Measurements from ENCODE around the gene ATG9B.

Gene ATG9B

GRCh38 chr7:151064993-151065392, 40.7 kb upstream of the ATG9B start:
- Histone ChIP-seq H3K4me3 (ENCODE audit: severe bottlenecking) (no peak overlapping the region), H3K36me3 (ENCODE audit: low read depth) (peaks cover 54% of the 10 kb centered on the region), H3K4me1 (ENCODE audit: insufficient read depth, poor library complexity, severe bottlenecking) (peaks cover 24% of the 10 kb centered on the region), H3K27ac (ENCODE audit: poor library complexity, severe bottlenecking) (no peak overlapping the region), H3K9me3 (ENCODE audit: severe bottlenecking) (no peaks in the 10 kb centered on the region), H3K27me3 (ENCODE audit: insufficient read depth, poor library complexity, severe bottlenecking) (no peaks in the 10 kb centered on the region)
- no peak for ATAC-seq (ENCODE audit: low read depth)
- DNase-seq (ENCODE audit: low spot score) = no peak
- TF ChIP-seq CTCF (IDR thresholded peaks at IDR 0.05; ENCODE audit: poor library complexity, severe bottlenecking) = no peak

GRCh38 chr7:151064454-151064853, 40.2 kb upstream of the ATG9B start:
- no peak for TF ChIP-seq CTCF (IDR thresholded peaks at IDR 0.05; ENCODE audit: poor library complexity, severe bottlenecking)
- no peak overlapping the region for H3K4me3 ChIP-seq (ENCODE audit: severe bottlenecking)
- H3K27me3 ChIP-seq (ENCODE audit: insufficient read depth, poor library complexity, severe bottlenecking) = no peaks in the 10 kb centered on the region
- no peaks in the 10 kb centered on the region for H3K9me3 ChIP-seq (ENCODE audit: severe bottlenecking)
- peaks cover 49% of the 10 kb centered on the region for H3K36me3 ChIP-seq (ENCODE audit: low read depth)
- no peak overlapping the region for H3K27ac ChIP-seq (ENCODE audit: poor library complexity, severe bottlenecking)
- H3K4me1 ChIP-seq (ENCODE audit: insufficient read depth, poor library complexity, severe bottlenecking) = peaks cover 24% of the 10 kb centered on the region
- no peak for ATAC-seq (ENCODE audit: low read depth)
- DNase-seq (ENCODE audit: low spot score) = no peak

GRCh38 chr7:151063212-151063561, 38.9 kb upstream of the ATG9B start:
- no peak for DNase-seq (ENCODE audit: low spot score)
- no peak for TF ChIP-seq CTCF (IDR thresholded peaks at IDR 0.05; ENCODE audit: poor library complexity, severe bottlenecking)
- Histone ChIP-seq H3K27ac (ENCODE audit: poor library complexity, severe bottlenecking) (peak overlapping the region; percentile 86), H3K36me3 (ENCODE audit: low read depth) (peaks cover 39% of the 10 kb centered on the region), H3K4me1 (ENCODE audit: insufficient read depth, poor library complexity, severe bottlenecking) (peaks cover 28% of the 10 kb centered on the region), H3K4me3 (ENCODE audit: severe bottlenecking) (no peak overlapping the region), H3K27me3 (ENCODE audit: insufficient read depth, poor library complexity, severe bottlenecking) (no peaks in the 10 kb centered on the region), H3K9me3 (ENCODE audit: severe bottlenecking) (no peaks in the 10 kb centered on the region)
- peak; percentile 3; the same call in 1 of the 3 replicates for ATAC-seq (ENCODE audit: low read depth)

- Histone ChIP-seq H3K27me3 (ENCODE audit: insufficient read depth, poor library complexity, severe bottlenecking) (no peaks in the 10 kb centered on the region), H3K27ac (ENCODE audit: poor library complexity, severe bottlenecking) (peak overlapping the region; percentile 86), H3K9me3 (ENCODE audit: severe bottlenecking) (no peaks in the 10 kb centered on the region), H3K4me3 (ENCODE audit: severe bottlenecking) (peak overlapping the region; percentile 18), H3K4me1 (ENCODE audit: insufficient read depth, poor library complexity, severe bottlenecking) (peaks cover 28% of the 10 kb centered on the region), H3K36me3 (ENCODE audit: low read depth) (peaks cover 34% of the 10 kb centered on the region)
- ATAC-seq (ENCODE audit: low read depth) = peak; percentile 30
- TF ChIP-seq CTCF (IDR thresholded peaks at IDR 0.05; ENCODE audit: poor library complexity, severe bottlenecking) = no peak
- no peak for DNase-seq (ENCODE audit: low spot score)
These were observed 38.3 kb upstream of the ATG9B start for GRCh38 chr7:151062399-151063211.

GRCh38 chr7:151062111-151062398, 37.8 kb upstream of the ATG9B start:
- no peak overlapping the region for H3K4me3 ChIP-seq (ENCODE audit: severe bottlenecking)

More at GRCh38 chr7:151062111-151062398, 37.8 kb upstream of the ATG9B start:
- DNase-seq (ENCODE audit: low spot score) (no peak), ATAC-seq (ENCODE audit: low read depth) (no peak)
- no peaks in the 10 kb centered on the region for H3K27me3 ChIP-seq (ENCODE audit: insufficient read depth, poor library complexity, severe bottlenecking)
- H3K36me3 ChIP-seq (ENCODE audit: low read depth) = peaks cover 30% of the 10 kb centered on the region
- H3K27ac ChIP-seq (ENCODE audit: poor library complexity, severe bottlenecking) = peak overlapping the region; percentile 86
- H3K9me3 ChIP-seq (ENCODE audit: severe bottlenecking) = no peaks in the 10 kb centered on the region
- H3K4me1 ChIP-seq (ENCODE audit: insufficient read depth, poor library complexity, severe bottlenecking) = peaks cover 28% of the 10 kb centered on the region
- TF ChIP-seq CTCF (IDR thresholded peaks at IDR 0.05; ENCODE audit: poor library complexity, severe bottlenecking) = no peak

All from RWPE2 (cell line).